GM19099 (cell line): Measurements from ENCODE around the gene SLC10A3.
A peak's percentile ranks its signal among the peaks of the same experiment; 100 is the strongest.

ENCODE experiments used
- POLR2A ChIP-seq: IDR thresholded peaks from 3 replicates; pipeline ENCODE4 v1.6.1; 2011; ENCODE audit warnings: low read depth; ENCODE audit not compliant: insufficient read length; ENCODE audit errors: extremely low read depth

Gene SLC10A3

GRCh38 chrX:154488336-154489075 is 1.9 kb downstream of the SLC10A3 start:
- TF ChIP-seq POLR2A: no peak

GRCh38 chrX:154487518-154488290 is 2.7 kb downstream of the SLC10A3 start:
- no peak for TF ChIP-seq POLR2A

GRCh38 chrX:154486396-154487207 is 3.8 kb downstream of the SLC10A3 start, which contains the start of gene UBL4A:
Gene UBL4A, minus strand, starts transcription at chrX:154486615. Its CDS starts 31 bp downstream, at chrX:154486584.
- peak; percentile 54 for TF ChIP-seq POLR2A

- TF ChIP-seq POLR2A: no peak
These were observed 4.4 kb downstream of the SLC10A3 start for GRCh38 chrX:154486052-154486395.

- TF ChIP-seq POLR2A: no peak
These were observed 5.0 kb downstream of the SLC10A3 start for GRCh38 chrX:154485150-154486051.

- no peak for TF ChIP-seq POLR2A
These were observed 5.9 kb downstream of the SLC10A3 start for GRCh38 chrX:154484255-154485149.

- TF ChIP-seq POLR2A: no peak
These were observed 7.1 kb downstream of the SLC10A3 start for GRCh38 chrX:154483325-154483724.

GRCh38 chrX:154482786-154483185 is 7.6 kb downstream of the SLC10A3 start:
- no peak for TF ChIP-seq POLR2A

GRCh38 chrX:154481911-154482601 is 8.4 kb downstream of the SLC10A3 start:
- no peak for TF ChIP-seq POLR2A

GRCh38 chrX:154481195-154481594 is 9.2 kb downstream of the SLC10A3 start:
- TF ChIP-seq POLR2A: no peak

- TF ChIP-seq POLR2A: peak; percentile 64
These were observed 11.5 kb downstream of the SLC10A3 start, which contains the start of gene LAGE3 for GRCh38 chrX:154478728-154479622. Gene LAGE3, minus strand, starts transcription at chrX:154479281. Its CDS starts 366 bp downstream, at chrX:154478915.

- no peak for TF ChIP-seq POLR2A
These were observed 12.4 kb downstream of the SLC10A3 start for GRCh38 chrX:154477891-154478477.

- no peak for TF ChIP-seq POLR2A
These were observed 13.6 kb downstream of the SLC10A3 start for GRCh38 chrX:154476821-154477220.
